ENCODE data around the gene MEIS1.
A peak's percentile ranks its signal among the peaks of the same experiment; 100 is the strongest.

The MEIS1 gene

GRCh38 chr2:66507673-66508201 is 72.8 kb downstream of the MEIS1 start (continued):
- TF ChIP-seq ZNF416 (tag by site-specific recombination; IDR thresholded peaks at IDR 0.05), result no peak
- TF ChIP-seq ZNF571 (tag by site-specific recombination; IDR thresholded peaks at IDR 0.05), result no peak
- TF ChIP-seq SCRT1 (tag by site-specific recombination; IDR thresholded peaks at IDR 0.05; ENCODE audit: borderline replicate concordance), result peak; percentile 42; the same call in 1 of the 2 replicates
- TF ChIP-seq IKZF3 (tag by site-specific recombination; IDR thresholded peaks at IDR 0.05), result peak; percentile 69
- TF ChIP-seq BCL11A (tag by site-specific recombination; IDR thresholded peaks at IDR 0.05; ENCODE audit: low read depth), result no peak

GRCh38 chr2:66508484-66509071 is 73.7 kb downstream of the MEIS1 start:
- Histone ChIP-seq H3K4me1 (ENCODE audit: control insufficient read depth, insufficient read depth, low read length) (peaks cover 26% of the 10 kb centered on the region), H3K4me3 (ENCODE audit: low read depth, low read length) (no peak overlapping the region), H3K27ac (ENCODE audit: extremely low read depth, low read depth, low read length) (peak overlapping the region; percentile 69), H3K36me3 (ENCODE audit: control insufficient read depth in 2 of 2, insufficient read depth in 1 of 2, low read length in 2 of 2) (no peaks in the 10 kb centered on the region), H3K9me3 (ENCODE audit: control insufficient read depth, insufficient read depth, low read depth, low read length) (no peaks in the 10 kb centered on the region)
- POLR2A ChIA-PET, result no interaction called here
- CTCF ChIA-PET, result no interaction called here
- TF ChIP-seq ZNF791 (tag by site-specific recombination; IDR thresholded peaks at IDR 0.05) (no peak), ZNF121 (tag by site-specific recombination; IDR thresholded peaks at IDR 0.05) (no peak), ZNF777 (tag by site-specific recombination; IDR thresholded peaks at IDR 0.05; ENCODE audit: borderline replicate concordance) (no peak), ZNF645 (tag by site-specific recombination; IDR thresholded peaks at IDR 0.05) (no peak), REST (tag by site-specific recombination; IDR thresholded peaks at IDR 0.05) (no peak), ZNF768 (tag by site-specific recombination; IDR thresholded peaks at IDR 0.05) (no peak), ZNF843 (tag by site-specific recombination; IDR thresholded peaks at IDR 0.05) (no peak), ZNF132 (tag by site-specific recombination; IDR thresholded peaks at IDR 0.05; ENCODE audit: borderline replicate concordance) (no peak), ZNF707 (tag by site-specific recombination; IDR thresholded peaks at IDR 0.05) (no peak), INSM2 (tag by site-specific recombination; IDR thresholded peaks at IDR 0.05) (0 out of 2 replicates have a peak, but pooled peaks have one; percentile 16), ZNF2 (tag by site-specific recombination; IDR thresholded peaks at IDR 0.05) (no peak), ZNF157 (tag by site-specific recombination; IDR thresholded peaks at IDR 0.05) (no peak), PRDM2 (tag by site-specific recombination; IDR thresholded peaks at IDR 0.05; ENCODE audit: borderline replicate concordance) (no peak), ZNF585B (tag by site-specific recombination; IDR thresholded peaks at IDR 0.05) (no peak), ZSCAN30 (tag by site-specific recombination; IDR thresholded peaks at IDR 0.05) (no peak), ZNF366 (tag by site-specific recombination; conservative IDR thresholded peaks at IDR 0.05) (no peak; the same call in 1 of the 2 replicates), AEBP2 (tag by site-specific recombination; IDR thresholded peaks at IDR 0.05; ENCODE audit: borderline replicate concordance) (no peak), ZNF621 (tag by site-specific recombination; IDR thresholded peaks at IDR 0.05) (no peak)

Data from HEK293 (cell line).